Right lobe of liver (tissue), 4 donors: ENCODE results near the gene RALGAPA2.

Experiments used
- CTCF ChIP-seq, 4 donors: fragments of 200-600 bp in 3 of 4; fragments of 450-650 bp in 1 of 4; IDR thresholded peaks; one replicate each; pipeline versions ENCODE4 v1.5.1 to v1.8.0; 2016 to 2022; ENCODE audit warnings: antibody characterized with exemption in 4 of 4, mild to moderate bottlenecking in 2 of 4
- POLR2A ChIP-seq: fragments of 450-650 bp; IDR thresholded peaks from one replicate; pipeline ENCODE4 v1.6.1; 2017; ENCODE audit warnings: antibody characterized with exemption, mild to moderate bottlenecking
- donor health status: DM: no; HTN: no; CAD: no.
- donor health status: DM: no; HTN: no; CAD: no.
- donor health status: DM: no; HTN: yes; CAD: no.

DNA sequence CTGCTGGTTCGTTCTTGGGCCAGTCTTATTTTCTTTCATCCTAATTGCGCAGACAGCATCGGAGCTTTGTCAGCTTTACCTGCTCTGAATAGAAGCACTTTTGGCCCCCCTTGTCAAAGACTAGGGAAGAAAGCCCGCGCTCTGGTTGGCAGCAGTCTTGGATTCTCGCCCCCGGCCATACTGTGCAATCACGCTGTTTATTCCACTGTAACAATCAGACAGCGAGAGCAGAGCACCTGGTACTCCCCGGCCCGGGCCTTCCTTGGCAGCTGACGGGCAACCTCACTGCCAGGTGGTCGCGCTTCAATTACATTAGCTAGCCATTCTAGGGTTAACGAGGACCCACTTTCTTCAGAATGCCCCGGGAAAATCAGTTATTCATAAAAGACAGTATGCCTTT, 272.0 kb downstream of the RALGAPA2 start:
- no peak for TF ChIP-seq CTCF (IDR thresholded peaks at IDR 0.05)
- no peak for TF ChIP-seq POLR2A
